ENCODE results near the gene PTMS. TPM values are rescaled to one million over a fixed set of nuclear protein-coding genes. Genes with fewer than 3 reads are reported as not detected.

PTMS gene
- total and polyA plus RNA-seq, 5 donors from 2014 or later: 1.3 to 15.0 (median 3.2) TPM

- H3K4me3 ChIP-seq (ENCODE audit: low read depth, low read length): no peak overlapping the region
- H3K36me3 ChIP-seq (ENCODE audit: control insufficient read depth, insufficient read depth, low read length): peaks cover 38% of the 10 kb centered on the region
- no peak overlapping the region for H3K27ac ChIP-seq (ENCODE audit: insufficient read depth, low read length, poor library complexity, severe bottlenecking)
- H3K4me1 ChIP-seq (ENCODE audit: control insufficient read depth, insufficient read depth, low read length, poor library complexity, severe bottlenecking): no peaks in the 10 kb centered on the region
- H3K27me3 ChIP-seq (ENCODE audit: control insufficient read depth, insufficient read depth, low read length): no peaks in the 10 kb centered on the region
- Mint-ChIP-seq H3K27ac (peak overlapping the region in 2 of 3 donors; percentile 62 to 81), H3K4me3 (no peak overlapping the region), H3K9me3 (no peaks in the 10 kb centered on the region), H3K36me3 (peaks cover 34% of the 10 kb centered on the region), H3K4me1 (peaks cover 11 to 24% (median 19%) of the 10 kb centered on the region in 4 donors), H3K27me3 (no peaks in the 10 kb centered on the region)
- no peak for DNase-seq
- ATAC-seq (ENCODE audit: low read depth in 2 of 2): no peak
- no peaks in the 10 kb centered on the region for H3K9me3 ChIP-seq (ENCODE audit: control insufficient read depth in 2 of 2, low read length in 2 of 2)
Measured at GRCh38 chr12:6809056-6809455, 42.9 kb downstream of the PTMS start.

GRCh38 chr12:6810758-6811157 is 44.6 kb downstream of the PTMS start:
- H3K27ac ChIP-seq (ENCODE audit: insufficient read depth, low read length, poor library complexity, severe bottlenecking): peak overlapping the region; percentile 38
- H3K4me3 Mint-ChIP-seq: no peak overlapping the region
- no peaks in the 10 kb centered on the region for H3K4me1 ChIP-seq (ENCODE audit: control insufficient read depth, insufficient read depth, low read length, poor library complexity, severe bottlenecking)
- no peak overlapping the region for H3K4me3 ChIP-seq (ENCODE audit: low read depth, low read length)
- peaks cover 42% of the 10 kb centered on the region for H3K36me3 ChIP-seq (ENCODE audit: control insufficient read depth, insufficient read depth, low read length)
- DNase-seq (no peak), ATAC-seq (ENCODE audit: low read depth in 2 of 2) (no peak)
- no peaks in the 10 kb centered on the region for H3K27me3 Mint-ChIP-seq
- H3K9me3 ChIP-seq (ENCODE audit: control insufficient read depth in 2 of 2, low read length in 2 of 2): no peaks in the 10 kb centered on the region
- H3K9me3 Mint-ChIP-seq: no peaks in the 10 kb centered on the region
- H3K36me3 Mint-ChIP-seq: peaks cover 41% of the 10 kb centered on the region
- H3K4me1 Mint-ChIP-seq: peaks cover 9 to 24% (median 15%) of the 10 kb centered on the region in 4 donors
- no peaks in the 10 kb centered on the region for H3K27me3 ChIP-seq (ENCODE audit: control insufficient read depth, insufficient read depth, low read length)
- peak overlapping the region; percentile 72 to 95 (median 84) for H3K27ac Mint-ChIP-seq

- H3K36me3 Mint-ChIP-seq: peaks cover 56% of the 10 kb centered on the region
- H3K27me3 Mint-ChIP-seq: no peaks in the 10 kb centered on the region
- H3K9me3 Mint-ChIP-seq: no peaks in the 10 kb centered on the region
- DNase-seq: no peak
- H3K4me1 ChIP-seq (ENCODE audit: control insufficient read depth, insufficient read depth, low read length, poor library complexity, severe bottlenecking): no peaks in the 10 kb centered on the region
- H3K27ac ChIP-seq (ENCODE audit: insufficient read depth, low read length, poor library complexity, severe bottlenecking): no peak overlapping the region
- peak overlapping the region in 2 of 3 donors; percentile 26 to 47 for H3K27ac Mint-ChIP-seq
- no peak for ATAC-seq (ENCODE audit: low read depth in 2 of 2)
- H3K4me3 ChIP-seq (ENCODE audit: low read depth, low read length): no peak overlapping the region
- H3K4me3 Mint-ChIP-seq: no peak overlapping the region
- peaks cover 9 to 28% (median 16%) of the 10 kb centered on the region in 4 donors for H3K4me1 Mint-ChIP-seq
- H3K27me3 ChIP-seq (ENCODE audit: control insufficient read depth, insufficient read depth, low read length): no peaks in the 10 kb centered on the region
- peaks cover 54% of the 10 kb centered on the region for H3K36me3 ChIP-seq (ENCODE audit: control insufficient read depth, insufficient read depth, low read length)
- no peaks in the 10 kb centered on the region for H3K9me3 ChIP-seq (ENCODE audit: control insufficient read depth in 2 of 2, low read length in 2 of 2)
Measured at GRCh38 chr12:6813363-6813762, 47.2 kb downstream of the PTMS start.

- DNase-seq: no peak
- Histone ChIP-seq H3K27ac (ENCODE audit: insufficient read depth, low read length, poor library complexity, severe bottlenecking) (no peak overlapping the region), H3K36me3 (ENCODE audit: control insufficient read depth, insufficient read depth, low read length) (peaks cover 57% of the 10 kb centered on the region), H3K9me3 (ENCODE audit: control insufficient read depth in 2 of 2, low read length in 2 of 2) (no peaks in the 10 kb centered on the region), H3K4me1 (ENCODE audit: control insufficient read depth, insufficient read depth, low read length, poor library complexity, severe bottlenecking) (peaks cover 8% of the 10 kb centered on the region), H3K27me3 (ENCODE audit: control insufficient read depth, insufficient read depth, low read length) (no peaks in the 10 kb centered on the region), H3K4me3 (ENCODE audit: low read depth, low read length) (no peak overlapping the region)
- Mint-ChIP-seq H3K4me3 (no peak overlapping the region), H3K27ac (peak overlapping the region in 1 of 3 donors; percentile 62), H3K36me3 (peaks cover 38% of the 10 kb centered on the region), H3K27me3 (peaks cover 8% of the 10 kb centered on the region), H3K9me3 (no peaks in the 10 kb centered on the region), H3K4me1 (peaks cover 2 to 20% (median 9%) of the 10 kb centered on the region in 4 donors)
- no peak for ATAC-seq (ENCODE audit: low read depth in 2 of 2)
Measured at GRCh38 chr12:6816598-6816997, 50.4 kb downstream of the PTMS start.

DNA sequence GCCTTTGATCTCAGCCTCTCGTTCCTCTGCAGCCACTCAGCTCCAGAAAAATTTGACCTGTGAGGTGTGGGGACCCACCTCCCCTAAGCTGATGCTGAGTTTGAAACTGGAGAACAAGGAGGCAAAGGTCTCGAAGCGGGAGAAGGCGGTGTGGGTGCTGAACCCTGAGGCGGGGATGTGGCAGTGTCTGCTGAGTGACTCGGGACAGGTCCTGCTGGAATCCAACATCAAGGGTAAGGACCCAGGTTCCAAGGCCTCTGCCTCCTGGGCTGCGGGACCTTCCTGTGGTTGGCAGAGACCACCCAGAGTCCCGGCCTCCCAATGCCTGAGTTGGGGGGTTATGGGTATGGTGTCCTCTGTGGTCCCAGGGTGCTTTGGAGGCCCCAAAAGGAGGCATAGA is 50.9 kb downstream of the PTMS start:
- Mint-ChIP-seq H3K27me3 (peaks cover 11% of the 10 kb centered on the region), H3K4me1 (peaks cover 2 to 23% (median 9%) of the 10 kb centered on the region in 4 donors), H3K36me3 (peaks cover 38% of the 10 kb centered on the region), H3K9me3 (no peaks in the 10 kb centered on the region), H3K4me3 (no peak overlapping the region), H3K27ac (no peak overlapping the region)
- DNase-seq (no peak), ATAC-seq (ENCODE audit: low read depth in 2 of 2) (no peak)
- no peak overlapping the region for H3K4me3 ChIP-seq (ENCODE audit: low read depth, low read length)
- no peaks in the 10 kb centered on the region for H3K27me3 ChIP-seq (ENCODE audit: control insufficient read depth, insufficient read depth, low read length)
- no peak overlapping the region for H3K27ac ChIP-seq (ENCODE audit: insufficient read depth, low read length, poor library complexity, severe bottlenecking)
- no peaks in the 10 kb centered on the region for H3K9me3 ChIP-seq (ENCODE audit: control insufficient read depth in 2 of 2, low read length in 2 of 2)
- peaks cover 11% of the 10 kb centered on the region for H3K4me1 ChIP-seq (ENCODE audit: control insufficient read depth, insufficient read depth, low read length, poor library complexity, severe bottlenecking)
- H3K36me3 ChIP-seq (ENCODE audit: control insufficient read depth, insufficient read depth, low read length): peaks cover 57% of the 10 kb centered on the region

DNA sequence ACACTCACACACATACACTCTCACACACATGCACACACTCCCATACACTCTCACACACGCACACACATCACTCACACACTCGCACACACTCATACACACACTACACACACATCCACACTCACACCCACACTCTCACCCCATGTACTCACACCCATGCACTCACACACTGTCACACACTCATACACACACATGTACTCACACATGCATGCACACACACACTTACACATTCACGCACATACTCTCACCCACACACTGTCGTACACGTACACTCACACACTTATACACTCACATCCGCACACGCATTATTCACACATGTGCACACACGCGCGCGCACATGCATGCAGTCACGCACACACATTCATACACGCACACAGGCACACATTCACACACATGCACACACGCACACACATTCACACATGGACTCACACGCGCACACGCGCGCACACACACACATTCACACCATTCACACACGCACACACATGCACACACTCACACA is 51.5 kb downstream of the PTMS start:
- Mint-ChIP-seq H3K4me3 (no peak overlapping the region), H3K27me3 (peaks cover 15% of the 10 kb centered on the region), H3K36me3 (peaks cover 38% of the 10 kb centered on the region), H3K9me3 (no peaks in the 10 kb centered on the region), H3K27ac (peak overlapping the region in 2 of 3 donors; percentile 82 to 83), H3K4me1 (peaks cover 2 to 27% (median 9%) of the 10 kb centered on the region in 4 donors)
- Histone ChIP-seq H3K27me3 (ENCODE audit: control insufficient read depth, insufficient read depth, low read length) (no peaks in the 10 kb centered on the region), H3K4me3 (ENCODE audit: low read depth, low read length) (no peak overlapping the region), H3K27ac (ENCODE audit: insufficient read depth, low read length, poor library complexity, severe bottlenecking) (no peak overlapping the region), H3K9me3 (ENCODE audit: control insufficient read depth in 2 of 2, low read length in 2 of 2) (no peaks in the 10 kb centered on the region), H3K36me3 (ENCODE audit: control insufficient read depth, insufficient read depth, low read length) (peaks cover 57% of the 10 kb centered on the region), H3K4me1 (ENCODE audit: control insufficient read depth, insufficient read depth, low read length, poor library complexity, severe bottlenecking) (peaks cover 11% of the 10 kb centered on the region)
- ATAC-seq (ENCODE audit: low read depth in 2 of 2) (no peak), DNase-seq (no peak)

- peaks cover 11% of the 10 kb centered on the region for H3K4me1 ChIP-seq (ENCODE audit: control insufficient read depth, insufficient read depth, low read length, poor library complexity, severe bottlenecking)
- no peak overlapping the region for H3K27ac ChIP-seq (ENCODE audit: insufficient read depth, low read length, poor library complexity, severe bottlenecking)
- ATAC-seq (ENCODE audit: low read depth in 2 of 2): no peak
- Mint-ChIP-seq H3K27ac (peak overlapping the region in 2 of 3 donors; percentile 82 to 83), H3K36me3 (peaks cover 38% of the 10 kb centered on the region), H3K27me3 (peaks cover 18% of the 10 kb centered on the region), H3K9me3 (no peaks in the 10 kb centered on the region), H3K4me1 (peaks cover 2 to 27% (median 9%) of the 10 kb centered on the region in 4 donors), H3K4me3 (no peak overlapping the region)
- no peak overlapping the region for H3K4me3 ChIP-seq (ENCODE audit: low read depth, low read length)
- H3K27me3 ChIP-seq (ENCODE audit: control insufficient read depth, insufficient read depth, low read length): no peaks in the 10 kb centered on the region
- H3K36me3 ChIP-seq (ENCODE audit: control insufficient read depth, insufficient read depth, low read length): peaks cover 57% of the 10 kb centered on the region
- no peak for DNase-seq
- no peaks in the 10 kb centered on the region for H3K9me3 ChIP-seq (ENCODE audit: control insufficient read depth in 2 of 2, low read length in 2 of 2)
Measured at GRCh38 chr12:6818222-6818621, 52.1 kb downstream of the PTMS start.

- H3K27me3 Mint-ChIP-seq: peaks cover 18% of the 10 kb centered on the region
- Histone ChIP-seq H3K4me3 (ENCODE audit: low read depth, low read length) (no peak overlapping the region), H3K27me3 (ENCODE audit: control insufficient read depth, insufficient read depth, low read length) (no peaks in the 10 kb centered on the region), H3K36me3 (ENCODE audit: control insufficient read depth, insufficient read depth, low read length) (peaks cover 57% of the 10 kb centered on the region), H3K9me3 (ENCODE audit: control insufficient read depth in 2 of 2, low read length in 2 of 2) (no peaks in the 10 kb centered on the region), H3K4me1 (ENCODE audit: control insufficient read depth, insufficient read depth, low read length, poor library complexity, severe bottlenecking) (peaks cover 11% of the 10 kb centered on the region), H3K27ac (ENCODE audit: insufficient read depth, low read length, poor library complexity, severe bottlenecking) (no peak overlapping the region)
- no peak overlapping the region for H3K4me3 Mint-ChIP-seq
- H3K9me3 Mint-ChIP-seq: no peaks in the 10 kb centered on the region
- ATAC-seq (ENCODE audit: low read depth in 2 of 2): no peak
- no peak for DNase-seq
- H3K4me1 Mint-ChIP-seq: peaks cover 2 to 27% (median 9%) of the 10 kb centered on the region in 4 donors
- no peak overlapping the region for H3K27ac Mint-ChIP-seq
- peaks cover 34% of the 10 kb centered on the region for H3K36me3 Mint-ChIP-seq
Measured at GRCh38 chr12:6818645-6819044, 52.5 kb downstream of the PTMS start.

Data from CD4-positive, CD25-positive, alpha-beta regulatory T cell (primary cell).